Anterior cingulate cortex (tissue), 58 donors: ENCODE data around the gene COX6B2.
"Not testable (repeated sequence)": the region's sequence is repeated elsewhere in the genome, so short reads cannot be mapped to it uniquely, and the experiment has no call there.

Experiments used
- DNase-seq, 58 donors: peaks; one replicate each; lab custom pipeline; 2025; lab: John Stamatoyannopoulos, UW

The COX6B2 gene

DNA sequence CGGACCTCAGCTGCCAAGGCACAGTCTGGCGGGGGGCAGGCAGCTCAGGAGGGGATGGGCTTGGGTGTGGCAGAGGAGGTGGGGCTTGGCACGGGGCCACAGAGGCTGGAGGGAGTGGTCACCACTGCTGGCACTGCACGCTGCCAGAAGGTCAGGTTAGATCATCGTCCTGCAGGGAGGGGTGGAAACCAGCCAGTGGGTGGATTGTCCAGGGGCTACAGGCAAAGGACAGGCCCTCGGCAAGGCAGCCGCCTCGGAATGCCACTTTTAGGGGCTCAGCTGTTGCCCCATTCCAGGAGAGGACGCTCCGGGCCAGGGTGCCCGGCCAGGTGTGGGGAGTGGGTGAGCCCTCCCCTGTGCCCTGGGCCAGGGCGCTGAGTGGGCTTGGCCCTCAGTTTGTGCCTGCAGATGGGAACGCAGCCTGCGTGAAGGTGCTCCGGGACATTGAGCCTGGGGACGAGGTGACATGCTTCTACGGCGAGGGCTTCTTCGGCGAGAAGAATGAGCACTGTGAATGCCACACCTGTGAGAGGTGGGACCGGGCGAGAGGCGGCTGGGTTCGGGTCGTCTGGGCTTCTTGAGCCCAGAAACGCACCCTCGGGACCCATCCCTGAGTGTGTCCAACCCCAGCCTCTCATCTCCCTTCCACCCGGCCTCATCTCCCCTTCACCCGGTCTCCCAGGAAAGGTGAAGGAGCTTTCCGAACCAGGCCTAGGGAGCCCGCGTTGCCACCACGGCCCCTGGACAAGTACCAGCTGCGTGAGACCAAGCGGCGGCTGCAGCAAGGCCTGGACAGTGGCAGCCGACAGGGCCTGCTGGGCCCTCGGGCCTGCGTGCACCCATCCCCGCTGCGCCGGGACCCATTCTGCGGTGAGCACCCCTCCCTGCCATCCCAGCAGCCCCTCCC lies 8.4 kb downstream of the COX6B2 start:
- DNase-seq: peak in 2 of 58 donors; percentile 30 to 46

DNA sequence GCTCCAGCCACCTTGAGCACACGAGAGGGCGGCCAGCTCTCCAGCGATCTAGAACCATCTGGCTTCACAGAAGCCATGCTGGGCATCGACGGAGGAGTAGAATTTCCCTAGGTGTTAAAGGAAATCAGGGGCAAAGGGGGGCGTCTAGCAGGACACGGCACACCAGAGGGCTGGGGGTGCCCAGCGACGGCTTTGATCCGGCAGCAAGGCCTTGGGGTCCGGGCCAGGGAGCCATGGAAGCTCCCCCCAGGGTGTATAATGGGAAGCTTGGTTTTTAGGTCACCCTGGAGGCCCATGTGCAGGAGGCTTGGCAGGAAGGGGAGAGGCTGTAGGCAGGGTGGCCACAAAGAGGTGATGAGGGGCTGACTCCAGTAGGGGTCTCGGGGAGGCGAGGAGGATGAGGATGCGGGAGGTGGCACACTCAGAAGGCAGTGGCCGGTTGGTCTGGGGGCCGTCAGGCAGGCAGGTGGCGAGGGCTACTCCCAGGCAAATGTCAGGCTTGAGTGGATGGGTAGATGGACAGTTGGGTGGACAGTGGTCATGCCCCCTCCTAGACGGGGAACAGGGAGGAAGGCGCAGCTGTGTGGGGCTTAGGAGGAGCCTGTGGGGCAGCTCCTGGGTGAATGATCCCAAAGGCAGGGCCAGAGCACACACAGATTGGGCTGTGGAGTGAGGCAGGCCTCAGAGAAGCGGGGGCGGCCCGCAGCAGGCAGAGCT lies 9.3 kb downstream of the COX6B2 start:
- no peak for DNase-seq

DNA sequence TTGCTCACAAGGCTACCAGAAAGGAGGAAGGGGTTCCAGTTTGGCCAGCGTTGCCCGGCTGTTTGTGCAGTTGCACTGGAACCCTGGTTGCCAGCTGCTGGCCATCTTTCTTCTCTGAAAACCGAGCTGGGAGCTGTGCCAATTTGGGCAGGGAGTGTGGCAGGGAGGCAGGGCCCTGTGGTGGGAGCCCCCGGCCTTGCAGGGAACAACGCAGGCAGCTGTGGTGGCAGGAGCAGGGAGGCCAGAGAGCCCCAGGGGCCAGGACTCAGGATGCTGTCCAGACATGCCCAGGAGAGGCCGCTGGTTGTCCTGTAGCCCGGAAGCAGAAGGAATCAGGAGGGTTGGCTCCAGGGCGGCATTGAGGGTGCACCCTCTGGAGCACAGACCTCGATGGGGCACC lies 10.1 kb downstream of the COX6B2 start:
- DNase-seq: peak in 45 of 58 donors; percentile 4 to 75 (median 40)

- DNase-seq: no peak
Measured at GRCh38 chr19:55341595-55342531, 12.7 kb downstream of the COX6B2 start.

DNA sequence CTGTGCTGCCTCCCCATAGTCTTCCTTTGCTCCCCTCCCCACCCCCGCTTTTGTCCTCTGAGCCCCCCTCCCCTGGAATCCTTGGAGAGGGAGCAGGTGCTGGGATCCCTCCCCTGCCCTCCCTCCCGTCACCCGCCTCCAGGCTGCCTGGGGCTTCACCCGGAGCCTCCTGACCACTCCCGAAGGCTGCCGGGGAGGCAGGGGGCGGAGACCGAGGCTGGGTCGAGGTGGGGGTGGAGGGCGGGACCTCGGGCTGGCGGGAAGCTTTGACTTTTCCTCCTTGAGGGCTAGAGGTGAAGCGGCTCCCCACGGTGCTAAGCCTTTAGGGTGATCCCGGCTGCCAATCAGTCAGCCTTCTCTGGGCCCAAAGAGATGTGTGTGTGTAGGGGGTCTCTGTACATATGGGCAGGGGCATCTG lies 13.3 kb downstream of the COX6B2 start:
- DNase-seq: peak in 34 of 58 donors; percentile 4 to 68 (median 21)

GRCh38 chr19:55340784-55341147 lies 13.8 kb downstream of the COX6B2 start:
- DNase-seq: peak in 9 of 58 donors; percentile 9 to 38 (median 21)

DNA sequence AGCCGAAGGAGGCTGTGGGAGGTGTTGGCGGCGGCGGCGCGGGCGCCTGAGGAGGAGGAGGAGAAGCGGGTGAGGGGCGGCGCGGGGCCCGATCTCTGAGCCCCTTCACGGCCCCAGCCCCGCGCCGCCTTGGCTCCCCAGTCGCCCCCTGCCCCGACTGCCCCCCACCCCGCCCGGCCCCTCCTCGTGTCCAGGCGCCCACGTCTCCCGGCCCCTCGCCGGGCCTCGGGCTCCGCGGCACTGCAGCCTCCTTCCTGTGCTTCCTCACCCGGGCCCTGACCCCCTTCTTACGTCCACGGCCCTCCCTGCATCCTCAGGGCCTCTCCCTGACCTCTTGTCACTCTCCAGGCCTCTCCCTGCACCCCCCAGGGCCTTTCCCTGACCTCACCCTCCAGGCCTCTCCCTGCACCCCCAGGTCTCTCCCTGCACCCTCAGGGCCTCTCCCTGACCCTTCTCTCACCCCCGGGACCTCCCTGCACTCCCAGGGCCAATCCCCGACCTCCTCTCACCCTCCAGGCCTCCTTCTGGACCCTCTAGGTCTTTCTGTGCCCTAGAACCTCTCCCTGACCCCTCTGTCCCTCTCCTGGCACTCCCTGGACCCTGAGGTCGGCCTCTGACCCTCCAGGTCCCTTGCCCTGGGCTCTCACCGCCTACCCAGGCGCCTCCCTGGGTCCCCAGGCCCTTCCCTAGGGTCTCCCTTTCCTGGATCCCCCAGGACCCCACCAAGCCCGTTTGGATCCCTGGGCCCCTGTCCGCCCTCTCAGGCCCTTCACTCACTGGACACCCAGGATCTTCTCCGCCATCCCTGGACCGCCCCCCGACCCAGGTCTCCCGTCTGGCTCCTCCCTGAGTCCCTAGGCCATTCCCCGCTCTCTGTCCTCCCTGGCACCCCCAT lies 14.4 kb downstream of the COX6B2 start:
- DNase-seq: peak in 6 of 58 donors; percentile 38 to 65 (median 48)

- peak; percentile 98 to 100 (median 100) for DNase-seq
Measured at GRCh38 chr19:55339105-55339888, 15.2 kb downstream of the COX6B2 start, which contains the start of gene KMT5C. KMT5C (plus strand) TSS chr19:55339876; CDS start chr19:55341937, 2,061 bp downstream.

DNA sequence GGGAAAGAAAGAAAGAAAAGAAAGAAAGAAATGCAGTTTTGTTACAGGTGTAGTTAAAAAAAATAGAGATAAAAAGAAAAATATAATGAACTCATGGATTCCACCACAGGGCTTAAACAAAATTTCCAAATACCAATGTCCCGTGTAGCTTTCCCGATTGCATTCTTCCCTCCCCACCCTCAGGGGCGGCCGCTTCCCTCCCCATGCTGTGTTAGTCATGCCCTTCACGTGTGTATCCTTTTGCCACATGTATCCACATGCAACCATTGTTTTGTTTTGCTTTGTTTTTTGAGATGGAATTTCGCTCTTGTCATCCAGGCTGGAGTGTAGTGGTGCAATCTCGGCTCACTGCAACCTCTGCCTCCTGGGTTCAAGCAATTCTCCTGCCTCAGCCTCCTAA lies 18.4 kb downstream of the COX6B2 start:
- DNase-seq: no peak

GRCh38 chr19:55333870-55334269 lies 20.6 kb downstream of the COX6B2 start:
- DNase-seq: no peak

- not testable (repeated sequence) for DNase-seq
Measured at GRCh38 chr19:55329791-55330190, 24.7 kb downstream of the COX6B2 start.

GRCh38 chr19:55328774-55329318 lies 25.7 kb downstream of the COX6B2 start:
- DNase-seq: not testable (repeated sequence)

DNA sequence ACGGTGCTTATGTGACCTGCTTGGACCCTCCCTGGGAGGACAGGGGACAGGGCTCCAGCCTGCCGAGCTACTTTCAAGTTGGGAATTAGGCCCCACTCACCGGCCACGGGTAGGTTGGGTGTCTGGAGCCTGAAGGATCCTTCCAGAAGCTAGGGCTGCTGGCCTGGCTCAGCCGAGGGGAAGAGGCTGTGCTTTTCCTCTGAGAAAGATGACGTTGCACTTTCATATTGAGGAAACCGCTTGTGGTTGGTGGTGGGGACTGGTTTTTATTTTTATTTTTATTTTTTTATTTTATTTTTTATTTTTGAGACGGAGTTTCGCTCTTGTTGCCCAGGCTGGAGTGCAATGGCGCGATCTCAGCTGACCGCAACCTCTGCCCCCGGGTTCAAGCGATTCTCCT lies 29.3 kb downstream of the COX6B2 start, which contains the start of gene TMEM150B:
Gene TMEM150B (minus strand): TSS at position 170 of the 400 bp plus-strand sequence. CDS start 4,305 bp downstream, outside the sequence.
- no peak for DNase-seq

GRCh38 chr19:55324662-55325061 lies 29.9 kb downstream of the COX6B2 start:
- no peak for DNase-seq

DNA sequence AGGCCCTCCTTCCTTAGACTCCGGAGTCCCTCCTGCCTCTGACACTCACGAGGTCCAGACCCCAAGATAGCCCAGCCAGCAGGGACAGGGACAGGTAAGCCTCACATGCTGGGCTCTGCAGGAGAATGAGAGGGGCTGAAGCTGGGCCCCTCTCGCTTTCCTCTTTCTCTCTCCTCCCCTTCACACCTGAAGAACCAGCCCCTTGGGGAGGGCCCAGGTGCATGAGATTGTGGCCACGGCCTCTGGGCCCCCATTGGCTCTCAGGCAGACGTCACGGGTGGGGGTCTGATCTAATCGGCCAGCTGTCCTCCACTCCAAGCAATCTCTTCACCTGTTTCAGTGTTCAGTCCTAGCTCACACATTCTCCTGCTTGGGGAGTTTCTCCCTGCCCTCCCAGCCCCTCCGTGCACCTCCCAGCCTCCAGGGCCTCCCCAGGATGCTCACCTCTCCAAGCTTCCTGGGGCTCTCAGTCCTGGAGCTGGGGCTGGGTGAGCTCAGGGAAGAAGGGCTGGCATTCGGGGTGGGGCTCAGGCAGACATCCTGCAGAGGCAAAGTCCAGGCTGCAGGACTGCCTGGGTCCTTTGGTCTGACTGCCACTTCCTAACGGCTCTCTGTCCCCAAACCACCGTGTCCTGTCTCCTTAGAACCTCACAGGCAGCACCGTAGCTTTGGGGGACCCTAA lies 32.2 kb downstream of the COX6B2 start:
- DNase-seq: no peak

DNA sequence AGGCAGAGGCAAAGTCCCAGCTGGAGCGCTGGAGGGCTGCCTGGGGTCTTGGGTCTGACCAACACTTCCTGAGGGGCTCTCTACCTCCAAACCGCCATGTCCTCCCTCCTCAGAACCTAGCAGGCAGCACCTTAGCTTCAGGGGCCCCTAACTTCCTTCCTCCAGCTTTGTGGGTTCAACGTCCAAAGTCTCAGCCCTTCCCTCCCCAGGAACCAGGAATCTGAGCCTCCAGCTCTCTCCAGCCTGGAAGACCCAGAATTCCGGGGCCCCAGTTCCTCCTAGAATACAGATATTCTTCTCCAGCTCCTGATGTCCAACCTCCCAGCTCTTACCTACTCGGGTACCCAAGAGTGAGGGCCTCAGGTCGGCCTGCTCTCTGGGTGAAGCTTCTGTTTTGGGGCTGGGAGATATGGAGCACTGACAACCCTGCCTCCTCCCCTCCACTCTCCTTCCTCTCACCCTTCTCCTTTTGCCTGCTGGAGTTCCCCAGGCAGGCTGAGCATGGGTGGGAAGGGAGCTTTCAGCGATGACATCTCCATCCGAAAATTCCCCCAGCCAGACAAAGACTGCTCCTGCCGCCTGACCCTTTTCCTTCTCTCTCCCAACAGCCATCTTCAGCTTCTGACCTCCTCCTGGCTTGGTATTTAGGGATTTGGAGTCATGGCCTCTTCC lies 32.9 kb downstream of the COX6B2 start:
- no peak for DNase-seq
